ENCODE measurements around the gene ELAVL3. TPM values are rescaled to one million over a fixed set of nuclear protein-coding genes. Genes with fewer than 3 reads are reported as not detected.

ELAVL3 gene
- total and polyA plus RNA-seq, 2 of the 8 experiments (the other 6 are each of a cell fraction or from before 2014, with no cell fraction given): 0.80 to 1.0 TPM

- Histone ChIP-seq H2BK12ac (ENCODE audit: low read depth, low read length) (peak within 1 kb of the TSS; percentile 92; the same call in 1 of the 2 replicates), H2BK20ac (ENCODE audit: low read length) (peak within 1 kb of the TSS; percentile 72; the same call in 1 of the 2 replicates), H3K56ac (replicated peaks; ENCODE audit: insufficient read length, low read depth, low read length) (peak within 1 kb of the TSS; percentile 91), H3K4me2 (ENCODE audit: insufficient read depth in 1 of 2, low read depth in 2 of 2, low read length in 2 of 2) (peak within 1 kb of the TSS; percentile 90 to 98), H4K91ac (replicated peaks; ENCODE audit: insufficient read length, low read length) (peak within 1 kb of the TSS; percentile 97), H3K9me3 (ENCODE audit: insufficient read depth in 2 of 2, low read depth in 1 of 2, low read length in 1 of 2) (no peaks in the 10 kb centered on the region), H3K4me3 (ENCODE audit: extremely low read depth in 1 of 4, insufficient read depth in 2 of 4, low read depth in 3 of 4, low read length in 4 of 4) (peak within 1 kb of the TSS; percentile 72 to 88 (median 80)), H3K27ac (ENCODE audit: low read depth, low read length) (peak within 1 kb of the TSS; percentile 69; the same call in 1 of the 2 replicates), H2BK15ac (ENCODE audit: low read length) (no peak within 1 kb of the TSS), H4K5ac (ENCODE audit: insufficient read length, low read depth, low read length) (peak within 1 kb of the TSS; percentile 97), H3K14ac (ENCODE audit: insufficient read length) (no peak within 1 kb of the TSS), H4K20me1 (replicated peaks in 1 of 2; ENCODE audit: control insufficient read depth in 1 of 2, insufficient read depth in 2 of 2, low read length in 2 of 2) (no peaks in the 10 kb centered on the region), H2BK120ac (replicated peaks; ENCODE audit: low read depth, low read length) (peak within 1 kb of the TSS; percentile 28), H2AK5ac (ENCODE audit: low read depth, low read length) (no peak within 1 kb of the TSS), H3K79me2 (ENCODE audit: control insufficient read depth in 1 of 2, insufficient read depth in 2 of 2, low read length in 2 of 2) (no peaks in the 10 kb centered on the region), H3K23ac (ENCODE audit: insufficient read length) (no peak within 1 kb of the TSS), H3K4ac (replicated peaks; ENCODE audit: insufficient read length, low read depth, low read length) (peak within 1 kb of the TSS; percentile 92), H3K4me1 (replicated peaks in 1 of 4; ENCODE audit: control insufficient read depth in 3 of 4, insufficient read depth in 4 of 4, low read length in 3 of 4) (peaks cover 0 to 15% (median 8%) of the 10 kb centered on the region in 4 experiments; a peak in 5 of 7 replicates), H3K18ac (ENCODE audit: extremely low read depth, low read length) (peak within 1 kb of the TSS; percentile 90), H2AFZ (ENCODE audit: low read length) (no peak within 1 kb of the TSS), H3K36me3 (ENCODE audit: control insufficient read depth in 2 of 4, insufficient read depth in 4 of 4, low read length in 3 of 4) (0 out of 8 replicates have a peak, but pooled peaks cover 0 to 3% (median 0%) of the 10 kb centered on the region in 4 experiments), H3K27me3 (replicated peaks in 1 of 4; ENCODE audit: control insufficient read depth in 3 of 4, extremely low read depth in 1 of 4, insufficient read depth in 3 of 4, low read length in 3 of 4) (peaks cover 2 to 26% (median 18%) of the 10 kb centered on the region in 4 experiments), H4K8ac (ENCODE audit: extremely low read depth, insufficient read depth, low read length) (peak within 1 kb of the TSS; percentile 94), H3K23me2 (ENCODE audit: low read depth, low read length) (peaks cover 34% of the 10 kb centered on the region), H3K79me1 (ENCODE audit: low read depth, low read length) (peaks cover 5% of the 10 kb centered on the region), H2BK5ac (ENCODE audit: low read depth, low read length) (peak within 1 kb of the TSS; percentile 96), H3K9ac (replicated peaks in 1 of 4; ENCODE audit: extremely low read depth in 1 of 4, low read depth in 3 of 4, low read length in 3 of 4) (peak within 1 kb of the TSS; percentile 58 to 77 (median 65))
- POLR2A ChIA-PET (ENCODE audit: partially characterized antibody): interaction anchor here (0.6 to 3.6 kb wide), 23 partner anchors 8 to 125 kb away, joined by 3 to 48 read pairs (median 4); partner anchors contain the start of genes EPOR, ODAD3, PRKCSH and SWSAP1
- DNase-seq (ENCODE audit: low read depth in 1 of 2, low spot score in 2 of 2): peak in 1 of 2 experiments; percentile 90
- WGBS, 2 experiments (ENCODE audit: extremely low coverage in 1 of 2, insufficient coverage in 1 of 2, insufficient read length in 1 of 2, insufficient replicate concordance in 2 of 2, low coverage in 1 of 2, low lambda C conversion rate in 2 of 2, missing lambda C conversion rate in 1 of 2): 2% methylated on average over 53 of the region's 72 CpGs; no CpG with 5 or more reads in 1 of the 2 experiments
- CTCF ChIA-PET (ENCODE audit: partially characterized antibody): interaction anchor here (0.6 to 13.7 kb wide), 9 partner anchors 10 to 1295 kb away, joined by 3 to 197 read pairs (median 4); partner anchors contain the start of genes EPOR, ODAD3, PRKCSH and SWSAP1
- FAIRE-seq: no peak
- TF ChIP-seq USF2 (IDR thresholded peaks at IDR 0.05; ENCODE audit: low read length) (no peak), NRF1 (IDR thresholded peaks at IDR 0.05; ENCODE audit: low read depth, low read length) (no peak), SP2 (IDR thresholded peaks at IDR 0.05; ENCODE audit: low read length) (no peak), HDAC6 (IDR thresholded peaks at IDR 0.05; ENCODE audit: low read depth, low read length) (no peak), RXRA (IDR thresholded peaks at IDR 0.05; ENCODE audit: insufficient read depth, low read depth, low read length) (no peak), YY1 (IDR thresholded peaks at IDR 0.05; ENCODE audit: low read depth, low read length) (no peak), CHD2 (IDR thresholded peaks at IDR 0.05; ENCODE audit: low read length) (no peak), NANOG (IDR thresholded peaks at IDR 0.05; ENCODE audit: insufficient read depth, low read depth, low read length, poor library complexity, severe bottlenecking) (no peak), PHF8 (conservative IDR thresholded peaks at IDR 0.05; ENCODE audit: low read depth, low read length) (peak; percentile 42; the same call in 1 of the 2 replicates)
These were observed 62.0 kb downstream of the ELAVL3 start, which contains the start of gene RGL3 for GRCh38 chr19:11418549-11419506. Gene RGL3 (minus strand): TSS chr19:11419314. CDS start chr19:11419278, 36 bp downstream.
